Suppressor macrophage treated with lipopolysaccharide for 1 hour (primary cell): ENCODE data around the gene PDE1C.
A peak's percentile ranks its signal among the peaks of the same experiment; 100 is the strongest.

ENCODE experiments used
- DNase-seq, 3 donors: peaks; one replicate each; pipeline ENCODE4 v3.0.0-alpha.2; 2020 to 2022

The PDE1C gene

DNA sequence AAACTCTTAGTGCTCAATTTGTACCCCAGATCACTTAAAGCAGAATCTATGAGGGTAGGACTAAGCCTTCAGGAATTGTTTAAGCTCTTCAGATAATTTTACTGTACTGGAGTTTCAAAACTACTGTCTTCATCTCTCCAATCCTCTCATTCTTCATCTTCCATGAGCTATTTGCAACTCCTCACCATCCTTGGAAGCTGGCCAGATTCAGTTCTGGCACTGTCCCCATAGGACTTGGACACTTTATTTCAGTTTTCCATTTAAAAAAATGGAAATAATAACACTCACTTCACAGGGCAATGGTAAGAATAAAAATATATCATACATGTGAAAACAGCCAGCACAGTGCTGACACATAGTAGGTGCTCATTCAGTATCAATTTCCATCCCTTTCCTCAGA lies 308.6 kb downstream of the PDE1C start:
- no peak for DNase-seq

DNA sequence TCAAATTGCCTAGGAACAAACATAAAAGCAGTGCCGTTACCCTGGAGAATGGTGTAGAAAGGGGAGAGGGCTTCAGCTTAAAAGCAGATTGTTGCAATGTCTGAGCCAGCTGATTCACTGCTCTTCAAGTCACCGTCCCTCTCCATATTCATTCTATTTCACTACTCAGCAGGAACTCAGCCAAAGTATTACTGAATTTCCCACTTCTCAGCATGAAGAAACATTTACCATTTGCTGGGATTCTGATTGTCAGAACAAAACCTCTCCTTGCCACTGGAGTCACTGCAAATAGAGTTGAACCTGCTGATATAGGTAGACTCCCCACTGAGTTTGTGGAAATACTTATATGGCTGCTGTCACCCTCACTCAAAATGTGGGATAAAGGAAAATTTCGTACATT lies 311.5 kb downstream of the PDE1C start:
- DNase-seq = no peak

DNA sequence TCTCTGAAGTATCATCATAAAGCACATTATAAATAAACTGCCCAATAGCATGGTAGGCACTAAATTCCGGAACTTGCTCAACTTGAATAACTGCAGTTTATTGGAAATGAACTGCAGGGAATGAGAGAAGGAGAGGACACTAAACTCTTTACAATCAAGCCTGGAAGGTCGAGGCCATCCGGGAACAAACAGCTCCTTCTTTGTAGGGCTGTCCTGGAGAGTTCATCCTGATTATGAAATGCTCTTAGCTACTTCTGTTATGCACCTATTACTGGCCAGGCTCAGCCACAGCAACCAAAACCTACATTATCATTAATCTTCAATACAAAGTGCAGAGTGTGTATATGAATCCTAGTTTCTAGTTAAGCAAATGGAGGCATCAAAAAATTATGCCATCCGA lies 318.5 kb downstream of the PDE1C start:
- DNase-seq = no peak

DNA sequence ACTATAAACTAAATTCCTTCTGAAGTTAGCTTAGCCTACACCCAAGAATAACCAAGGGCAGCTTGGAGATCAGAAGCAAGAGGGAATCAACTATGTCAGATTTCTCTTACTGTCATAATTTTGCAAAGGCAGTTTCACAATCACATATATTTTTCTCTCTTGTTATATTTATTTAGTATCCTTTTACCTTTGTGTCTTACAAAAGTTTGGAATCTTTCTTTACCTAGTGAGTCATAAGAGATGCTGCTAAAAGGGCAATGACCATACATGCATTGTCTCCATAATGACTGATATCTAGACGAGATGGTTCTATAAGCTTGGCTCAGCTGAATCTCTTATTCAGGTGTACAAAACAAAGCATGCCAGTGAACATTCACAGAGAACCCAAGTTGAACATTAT lies 322.1 kb downstream of the PDE1C start:
- no peak for DNase-seq

DNA sequence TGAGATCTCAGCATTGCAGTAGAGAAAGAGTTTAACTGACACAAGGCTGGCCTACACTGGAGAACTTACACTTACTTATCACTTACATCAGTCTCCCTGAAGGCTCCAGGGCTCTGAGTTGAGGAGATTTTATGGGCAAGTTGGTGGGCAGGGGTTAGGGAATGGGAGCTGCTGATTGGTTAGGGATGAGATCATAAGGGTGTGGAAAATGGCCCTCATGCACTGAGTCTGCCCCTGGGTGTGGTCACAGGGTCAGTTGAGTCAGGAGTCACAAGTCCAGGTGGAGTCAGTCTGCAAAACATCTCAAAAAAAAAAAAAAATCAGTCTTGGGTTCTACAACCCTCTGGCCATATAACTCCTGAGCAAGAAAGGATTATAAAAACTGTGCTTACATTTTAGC lies 322.7 kb downstream of the PDE1C start:
- peak in 2 of 3 donors; percentile 7 to 13 for DNase-seq

DNA sequence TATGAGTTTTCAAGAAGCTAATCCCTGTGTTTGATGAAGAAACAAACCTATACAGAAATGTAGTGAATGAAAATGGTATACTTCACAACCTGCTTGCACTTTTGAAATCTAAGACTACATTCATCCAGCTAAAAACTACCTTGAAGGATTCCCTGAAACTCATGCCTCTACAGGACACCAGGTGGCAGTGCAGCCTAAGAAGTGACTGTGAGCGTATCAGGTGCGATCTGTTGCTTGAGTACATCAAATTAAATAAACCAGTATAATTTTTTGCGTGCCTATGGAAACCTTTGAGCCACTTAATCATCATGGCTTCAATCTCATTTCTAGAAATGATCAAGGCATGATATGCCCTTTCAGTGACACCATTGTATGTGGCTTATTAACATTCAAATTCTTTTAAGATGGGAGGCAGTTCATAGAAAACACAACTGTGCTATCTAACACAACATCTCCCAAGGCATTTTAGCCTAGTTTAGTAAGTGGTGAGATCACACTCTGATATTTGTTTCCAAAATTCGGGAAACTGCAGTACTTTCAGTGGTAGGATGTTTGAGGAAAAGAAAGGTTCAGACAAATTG lies 325.8 kb downstream of the PDE1C start:
- peak; percentile 71 to 76 (median 71) for DNase-seq

DNA sequence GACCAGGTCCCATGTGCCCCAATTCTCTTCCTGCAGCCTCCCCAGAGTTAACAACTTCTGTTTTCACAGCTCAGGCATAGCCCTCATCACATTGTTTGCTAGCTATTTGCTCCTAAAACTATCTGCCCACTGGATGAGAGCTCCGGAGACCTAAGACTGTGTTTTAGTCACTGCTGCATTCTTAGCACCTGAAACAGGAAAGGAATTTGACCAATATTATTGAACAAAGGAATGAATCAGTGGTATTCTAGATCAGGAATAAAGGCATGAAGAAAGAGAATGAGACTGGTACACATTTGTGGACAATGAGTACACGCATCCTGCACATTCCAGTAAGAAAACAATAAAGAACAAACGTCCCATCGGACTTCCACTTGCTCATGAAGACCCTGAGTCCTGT lies 328.4 kb downstream of the PDE1C start:
- DNase-seq = no peak

DNA sequence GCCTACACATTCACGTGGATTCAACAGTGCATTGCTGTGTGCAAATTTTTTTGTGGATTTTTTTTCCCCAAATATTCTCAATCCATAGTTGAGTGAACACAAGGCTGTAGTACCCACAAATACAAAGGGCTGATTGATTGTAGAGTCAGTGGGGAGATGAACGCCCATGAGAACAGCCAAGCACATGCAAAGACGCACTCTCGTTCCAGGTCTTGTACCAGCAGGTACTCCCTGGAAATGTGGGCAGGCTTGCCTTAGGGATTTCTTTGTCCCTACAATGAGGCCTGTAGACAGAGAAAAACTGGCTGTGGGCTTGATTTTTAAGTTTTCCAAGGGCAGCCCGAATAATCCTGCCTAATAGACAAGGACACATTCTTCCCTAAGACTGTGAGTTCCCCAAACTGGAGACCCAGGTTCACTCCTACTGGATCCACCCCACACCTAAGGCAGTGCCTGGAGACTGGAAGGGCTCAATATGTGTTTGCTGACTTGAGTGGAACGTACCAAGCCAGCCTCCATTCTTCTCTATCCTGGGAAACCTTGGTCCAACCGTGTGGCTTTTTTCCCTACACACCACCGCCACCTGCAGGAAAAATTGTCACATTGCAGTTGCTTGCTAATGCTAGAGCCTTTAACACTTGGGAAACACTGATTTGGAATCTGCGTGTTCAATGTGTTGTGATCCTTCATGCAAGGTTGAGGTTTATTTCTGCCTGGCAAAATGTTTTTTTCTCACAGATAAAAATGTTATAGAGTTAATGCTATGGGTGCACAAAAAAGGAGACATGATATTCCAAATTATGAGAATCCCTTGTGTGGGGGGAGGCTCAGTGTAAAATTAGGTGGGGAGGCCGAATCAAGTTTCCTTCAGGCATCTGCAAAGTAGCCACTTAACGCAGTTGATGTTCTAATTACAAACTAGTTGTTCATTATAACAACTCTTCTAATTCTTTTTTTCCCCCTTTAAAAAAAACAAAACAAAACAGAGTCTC lies 333.9 kb downstream of the PDE1C start:
- DNase-seq = peak; percentile 73 to 83 (median 74)

DNA sequence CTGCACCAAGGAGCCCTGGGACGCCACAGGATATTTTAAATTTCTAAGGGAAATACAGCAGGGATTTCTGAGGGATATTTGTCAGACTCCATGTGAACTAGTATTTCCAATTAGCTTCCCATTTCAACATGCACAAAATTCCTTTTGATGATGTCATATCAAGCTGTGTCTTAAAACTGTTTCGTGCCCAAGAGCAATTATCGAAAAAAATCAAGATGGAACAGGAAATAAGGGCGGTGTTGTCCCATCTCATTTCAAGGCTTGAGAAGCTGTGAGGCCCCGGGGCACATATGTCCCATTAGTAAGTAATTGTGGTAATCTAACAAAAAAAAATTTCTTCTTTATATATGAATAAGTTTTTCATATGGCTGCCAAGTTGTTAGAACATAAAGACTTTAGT lies 335.8 kb downstream of the PDE1C start:
- DNase-seq = peak in 1 of 3 donors; percentile 8

DNA sequence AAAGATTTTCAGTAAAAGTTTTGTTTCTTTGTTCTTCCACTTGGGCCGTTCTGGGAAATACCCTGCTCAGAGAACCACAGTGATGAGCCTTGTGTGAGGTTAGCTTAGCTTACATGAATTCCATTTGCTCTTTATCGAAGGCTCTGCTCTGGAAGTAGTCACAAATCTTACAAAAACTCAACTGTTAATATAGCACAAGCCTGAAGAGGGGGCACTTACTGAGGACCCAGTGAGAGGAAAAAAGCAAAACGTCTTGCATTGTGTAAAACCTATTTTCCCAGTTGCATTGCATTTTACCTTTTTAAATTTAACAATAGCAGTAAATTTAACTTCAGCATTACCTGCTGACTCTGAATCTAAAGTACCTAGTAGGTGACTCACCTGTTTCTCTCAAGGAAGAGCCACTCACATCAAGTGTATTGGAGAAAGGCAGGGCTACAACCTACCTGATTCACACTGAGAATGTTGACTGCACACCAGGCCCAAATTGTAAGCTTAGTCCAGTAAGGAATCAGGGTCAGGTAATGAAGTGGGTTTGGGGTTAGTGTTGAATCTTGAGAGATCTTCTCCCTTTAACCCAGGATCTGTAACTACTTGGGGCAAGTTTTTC lies 340.9 kb downstream of the PDE1C start:
- DNase-seq = no peak

DNA sequence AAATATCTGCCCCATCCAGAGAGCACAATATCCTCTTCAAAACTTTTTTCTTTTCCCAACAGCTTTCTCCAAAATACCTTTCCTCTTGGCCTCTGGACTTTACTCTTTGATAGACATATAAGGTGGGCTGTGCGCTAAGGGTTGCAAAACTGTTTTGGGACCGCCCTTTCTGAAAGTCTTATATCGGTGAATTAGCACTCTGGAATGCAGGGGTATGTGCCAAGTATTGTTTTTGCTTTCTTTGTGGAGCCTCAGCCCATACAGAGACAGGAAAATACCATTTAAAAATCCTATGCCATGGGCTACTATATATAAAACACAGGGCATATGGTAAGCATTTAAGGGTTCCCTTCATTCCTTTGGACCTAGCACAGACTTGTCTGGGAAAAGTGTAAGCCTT lies 345.5 kb downstream of the PDE1C start:
- DNase-seq = no peak

DNA sequence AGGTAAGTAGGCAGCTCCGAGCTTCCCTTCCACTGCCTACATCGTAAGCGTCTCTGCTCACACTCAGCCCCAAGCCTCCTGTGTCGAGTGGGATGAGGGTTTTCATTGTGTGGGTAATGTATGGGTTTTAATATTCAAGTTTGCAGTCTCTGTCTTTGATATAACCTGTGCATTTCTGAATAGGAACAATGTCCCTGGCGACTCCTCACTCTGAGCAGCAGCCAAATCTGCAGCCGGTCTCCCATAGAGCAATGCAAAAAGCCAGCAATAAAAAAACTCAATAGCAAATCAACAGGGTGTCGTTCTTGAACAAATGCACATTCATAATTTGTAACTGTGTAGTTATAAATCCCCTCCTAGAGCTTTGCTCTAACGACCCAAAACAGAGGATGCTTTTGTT lies 349.8 kb downstream of the PDE1C start:
- no peak for DNase-seq

DNA sequence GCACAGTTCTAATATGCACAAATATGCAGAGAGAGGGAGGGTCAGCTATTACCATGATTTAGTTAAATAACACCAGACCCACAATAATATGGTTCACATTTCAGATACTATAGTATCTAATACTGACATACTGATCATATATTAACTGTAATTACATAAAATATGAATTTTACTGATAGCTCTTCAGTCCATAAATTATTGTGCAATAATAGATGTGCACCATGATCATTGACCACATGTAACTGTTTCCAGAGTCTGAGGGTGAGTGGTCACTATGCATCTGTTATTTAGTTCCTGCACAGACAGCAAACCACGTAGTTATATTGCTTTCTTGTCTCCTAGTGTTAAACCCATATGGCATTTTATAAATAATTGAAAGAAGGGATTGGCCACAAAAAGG lies 353.9 kb downstream of the PDE1C start:
- no peak for DNase-seq

DNA sequence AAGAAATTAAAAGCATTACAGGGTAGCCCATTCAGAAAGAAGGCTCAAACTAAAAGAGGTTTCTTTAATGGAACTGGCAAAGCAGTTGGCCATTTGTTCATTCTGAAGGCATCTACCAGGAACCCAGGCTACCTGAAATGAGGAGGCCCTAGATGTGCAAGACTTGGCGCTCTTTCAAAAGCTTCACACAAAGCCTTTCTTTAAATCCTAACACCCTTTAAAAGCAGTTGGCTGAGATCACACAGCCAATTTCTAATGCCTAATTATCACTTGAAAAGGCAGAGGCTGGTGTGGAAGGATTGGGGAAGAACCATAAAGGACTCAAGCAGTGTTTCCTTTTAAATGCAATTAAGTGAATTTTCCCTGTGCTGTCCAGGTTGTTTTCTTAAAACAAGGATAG lies 360.0 kb downstream of the PDE1C start:
- no peak for DNase-seq

DNA sequence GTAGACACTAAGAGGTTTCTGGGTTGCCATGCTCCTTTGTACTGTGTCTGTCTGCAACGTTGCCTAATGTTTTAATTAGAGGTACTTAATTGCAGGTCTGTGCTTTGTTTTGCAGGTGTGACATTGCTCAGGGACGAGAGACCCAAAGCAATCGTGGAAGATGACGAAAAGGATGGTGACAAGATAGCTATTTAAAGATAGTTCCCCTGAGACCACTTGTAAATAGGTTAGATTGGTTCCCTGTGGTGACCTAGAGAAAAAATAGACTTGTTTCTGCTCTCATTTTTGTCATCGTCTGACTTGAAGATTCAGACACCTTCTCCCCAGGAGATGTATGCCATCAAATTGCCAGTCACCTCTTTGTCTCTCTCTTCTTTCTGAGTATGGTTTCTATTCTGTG lies 363.1 kb downstream of the PDE1C start:
- no peak for DNase-seq

DNA sequence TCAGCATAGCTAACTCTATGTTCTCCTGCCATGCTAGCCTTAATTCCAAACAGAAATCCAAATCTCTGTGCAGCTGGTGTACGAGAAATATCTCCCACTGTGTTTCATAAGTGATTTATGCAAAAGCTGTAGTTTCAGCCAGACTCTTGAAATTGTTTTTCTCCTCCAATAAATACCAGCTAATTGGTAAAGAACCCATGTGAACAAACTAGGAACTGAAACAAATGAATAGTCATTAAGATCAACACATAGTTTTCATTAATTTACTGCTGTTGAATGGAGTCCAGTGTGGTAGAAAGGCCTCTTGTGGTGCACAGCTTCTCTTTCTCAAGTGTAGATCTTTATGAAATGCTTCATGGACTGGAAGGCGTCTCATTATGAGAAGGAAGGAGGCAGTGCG lies 364.8 kb downstream of the PDE1C start:
- no peak for DNase-seq

DNA sequence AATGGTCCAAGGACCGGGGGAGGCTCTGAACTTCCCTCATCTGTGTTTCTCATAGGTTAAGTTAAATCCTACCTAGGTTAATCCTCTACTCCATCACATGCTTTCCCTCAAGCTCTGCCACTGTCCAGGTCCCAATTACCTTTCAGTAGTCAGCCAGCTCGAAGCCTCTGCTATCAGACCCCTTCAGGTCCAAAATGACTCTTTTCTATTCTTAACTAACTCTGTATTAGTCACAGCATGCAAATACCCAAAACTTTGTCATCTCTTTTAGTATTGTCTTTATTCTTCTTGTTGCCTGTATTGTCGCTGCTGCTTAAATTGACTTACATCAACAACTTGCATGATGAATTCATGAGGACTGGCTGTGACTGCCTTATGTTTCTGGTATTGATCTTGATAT lies 367.9 kb downstream of the PDE1C start:
- DNase-seq = no peak
